Caco-2 (cell line): Measurements from ENCODE around the gene MEGF9. TPM values are rescaled to one million over a fixed set of nuclear protein-coding genes. Genes with fewer than 3 reads are reported as not detected.

Experiments
- BruUV-seq: library from RNA; stranded (reverse); fragments of 400-500 nt; replicated peaks from 2 replicates; lab custom pipeline; 2021; lab: Mats Ljungman, UMichigan
- CTCF ChIA-PET: fragments of 300-600 bp; sonication (Branson Sonifier 250); formaldehyde crosslinking; loops from one replicate; lab custom pipeline; 2022; ENCODE audit warnings: antibody characterized with exemption; lab: Charles Lee
- POLR2A ChIA-PET: fragments of 300-600 bp; sonication (Branson Sonifier 250); formaldehyde crosslinking; loops from one replicate; lab custom pipeline; 2022; ENCODE audit warnings: antibody characterized with exemption; lab: Charles Lee
- DNase-seq, 2 experiments: peaks; one replicate each; pipeline versions ENCODE4 v3.0.0 to v3.0.0-alpha.2; 2020 to 2022
- H3K27me3 ChIP-seq: replicated peaks from 2 replicates; pipeline ENCODE4 v1.6.0; 2011; ENCODE audit warnings: low read length; ENCODE audit not compliant: control insufficient read depth, insufficient read depth
- H3K36me3 ChIP-seq: 2 replicates; pipeline ENCODE4 v1.5.1; 2011; ENCODE audit warnings: low read length; ENCODE audit not compliant: control insufficient read depth, insufficient read depth
- H3K4me1 ChIP-seq: fragments of 250-450 bp; sonication (Bioruptor Pico); 2 replicates; pipeline ENCODE4 v1.5.1; 2020; ENCODE audit warnings: mild to moderate bottlenecking
- H3K4me3 ChIP-seq: 2 replicates; pipeline ENCODE4 v1.5.1; 2011; ENCODE audit warnings: low read depth, mild to moderate bottlenecking, control low read depth, low read length
- H3K9me3 ChIP-seq: fragments of 250-450 bp; sonication (Bioruptor Pico); 2 replicates; pipeline ENCODE4 v1.5.1; 2020; ENCODE audit warnings: mild to moderate bottlenecking, moderate library complexity
- H3K27ac Mint-ChIP-seq: one replicate; pipeline ENCODE4 v1.8.0; 2022; ENCODE audit warnings: mixed read lengths; ENCODE audit not compliant: unreplicated experiment
- H3K27me3 Mint-ChIP-seq: one replicate; pipeline ENCODE4 v1.8.0; 2022; ENCODE audit warnings: mixed read lengths; ENCODE audit not compliant: insufficient read depth, unreplicated experiment
- H3K36me3 Mint-ChIP-seq: one replicate; pipeline ENCODE4 v1.8.0; 2022; ENCODE audit warnings: mild to moderate bottlenecking, mixed read lengths; ENCODE audit not compliant: insufficient read depth, unreplicated experiment
- H3K4me1 Mint-ChIP-seq: one replicate; pipeline ENCODE4 v1.8.0; 2022; ENCODE audit warnings: low read depth, mixed read lengths; ENCODE audit not compliant: unreplicated experiment
- H3K4me3 Mint-ChIP-seq: one replicate; pipeline ENCODE4 v1.8.0; 2022; ENCODE audit warnings: mild to moderate bottlenecking, moderate library complexity, mixed read lengths; ENCODE audit not compliant: unreplicated experiment
- H3K9me3 Mint-ChIP-seq: one replicate; pipeline ENCODE4 v1.8.0; 2022; ENCODE audit warnings: mixed read lengths; ENCODE audit not compliant: unreplicated experiment
- CTCF ChIP-seq, 2 experiments: fragments of 200-600 bp in 1 of 2; IDR thresholded peaks; 1 replicate in 1 of 2; 2 replicates in 1 of 2; pipeline versions ENCODE4 v1.5.1 to v1.8.0; 2011 to 2022; ENCODE audit warnings: antibody characterized with exemption in 1 of 2, control low read depth in 1 of 2, inconsistent platforms in 1 of 2, low read depth in 1 of 2, low read length in 1 of 2, mild to moderate bottlenecking in 1 of 2, moderate library complexity in 1 of 2; ENCODE audit not compliant: insufficient read depth in 1 of 2, severe bottlenecking in 1 of 2, unreplicated experiment in 1 of 2
- intact Hi-C: fragments of 100-400 bp; cut with micrococcal nuclease; formaldehyde crosslinking; loops from one replicate; pipeline ENCODE4 v1.10.0; 2022; ENCODE audit not compliant: unreplicated experiment
- total RNA-seq: library from RNA; stranded (reverse); gene quantifications from 2 replicates; pipeline ENCODE4 v1.2.3, GENCODE V29; 2022

MEGF9 gene
- total RNA-seq, 1 experiment from 2014 or later: 2.9 TPM

- Mint-ChIP-seq H3K27ac (no peak overlapping the region), H3K36me3 (peaks cover 6% of the 10 kb centered on the region), H3K4me3 (no peak overlapping the region), H3K9me3 (no peaks in the 10 kb centered on the region), H3K27me3 (peaks cover 2% of the 10 kb centered on the region), H3K4me1 (peaks cover 6% of the 10 kb centered on the region)
- H3K9me3 ChIP-seq: no peaks in the 10 kb centered on the region
- ChIA-PET POLR2A (no interaction called here), CTCF (no interaction called here)
- intact Hi-C loops: no loop called here
- no peak for DNase-seq
- H3K4me3 ChIP-seq: no peak overlapping the region
- H3K36me3 ChIP-seq: no peaks in the 10 kb centered on the region
- H3K27me3 ChIP-seq: no peaks in the 10 kb centered on the region
- no TSS peak for BruUV-seq
- TF ChIP-seq CTCF (IDR thresholded peaks at IDR 0.05; ENCODE audit: insufficient read depth in 1 of 2, low read depth in 1 of 2, low read length in 1 of 2, severe bottlenecking in 1 of 2, unreplicated experiment in 1 of 2): no peak
- no peaks in the 10 kb centered on the region; the same call in 1 of the 2 replicates for H3K4me1 ChIP-seq
Observed at GRCh38 chr9:120683150-120683549, 31.1 kb downstream of the MEGF9 start.

- TF ChIP-seq CTCF (IDR thresholded peaks at IDR 0.05; ENCODE audit: insufficient read depth in 1 of 2, low read depth in 1 of 2, low read length in 1 of 2, severe bottlenecking in 1 of 2, unreplicated experiment in 1 of 2): no peak
- Mint-ChIP-seq H3K9me3 (no peaks in the 10 kb centered on the region), H3K36me3 (peaks cover 6% of the 10 kb centered on the region), H3K4me1 (peaks cover 6% of the 10 kb centered on the region), H3K4me3 (no peak overlapping the region), H3K27ac (no peak overlapping the region), H3K27me3 (peaks cover 2% of the 10 kb centered on the region)
- Histone ChIP-seq H3K4me3 (no peak overlapping the region), H3K4me1 (no peaks in the 10 kb centered on the region; the same call in 1 of the 2 replicates), H3K27me3 (no peaks in the 10 kb centered on the region), H3K9me3 (no peaks in the 10 kb centered on the region), H3K36me3 (no peaks in the 10 kb centered on the region)
- ChIA-PET POLR2A (no interaction called here), CTCF (no interaction called here)
- no TSS peak for BruUV-seq
- intact Hi-C loops: no loop called here
- no peak for DNase-seq
Observed at GRCh38 chr9:120681121-120681520, 33.1 kb downstream of the MEGF9 start.

- DNase-seq: no peak
- H3K9me3 ChIP-seq: no peaks in the 10 kb centered on the region
- Mint-ChIP-seq H3K9me3 (no peaks in the 10 kb centered on the region), H3K36me3 (peaks cover 6% of the 10 kb centered on the region), H3K4me1 (peaks cover 6% of the 10 kb centered on the region), H3K4me3 (no peak overlapping the region), H3K27ac (no peak overlapping the region), H3K27me3 (peaks cover 2% of the 10 kb centered on the region)
- H3K4me1 ChIP-seq: no peaks in the 10 kb centered on the region; the same call in 1 of the 2 replicates
- TF ChIP-seq CTCF (IDR thresholded peaks at IDR 0.05; ENCODE audit: insufficient read depth in 1 of 2, low read depth in 1 of 2, low read length in 1 of 2, severe bottlenecking in 1 of 2, unreplicated experiment in 1 of 2): no peak
- intact Hi-C loops: no loop called here
- ChIA-PET POLR2A (no interaction called here), CTCF (no interaction called here)
- H3K27me3 ChIP-seq: no peaks in the 10 kb centered on the region
- BruUV-seq: no TSS peak
- H3K36me3 ChIP-seq: no peaks in the 10 kb centered on the region
- H3K4me3 ChIP-seq: no peak overlapping the region
Observed at GRCh38 chr9:120680579-120680978, 33.7 kb downstream of the MEGF9 start.
